ELF-1 (cell line): Measurements from ENCODE around the gene ZSCAN16.

Source experiments
- DNase-seq: peaks from one replicate; pipeline ENCODE4 v3.0.0-alpha.2; 2016; ENCODE audit warnings: low read depth, low spot score

ZSCAN16 gene

GRCh38 chr6:28125401-28125800 is 992 bp downstream of the ZSCAN16 start:
- no peak for DNase-seq

GRCh38 chr6:28134015-28134414 is 9.6 kb downstream of the ZSCAN16 start:
- peak; percentile 30 for DNase-seq

- no peak for DNase-seq
These were observed 10.3 kb downstream of the ZSCAN16 start for GRCh38 chr6:28134716-28135115.

- DNase-seq: no peak
These were observed 11.0 kb downstream of the ZSCAN16 start for GRCh38 chr6:28135393-28135792.

GRCh38 chr6:28136585-28137504 is 12.4 kb downstream of the ZSCAN16 start:
- peak; percentile 92 for DNase-seq

- no peak for DNase-seq
These were observed 13.1 kb downstream of the ZSCAN16 start for GRCh38 chr6:28137505-28137981.

GRCh38 chr6:28139860-28140543 is 15.6 kb downstream of the ZSCAN16 start:
- no peak for DNase-seq

- no peak for DNase-seq
These were observed 16.2 kb downstream of the ZSCAN16 start for GRCh38 chr6:28140616-28141015.

- DNase-seq: peak; percentile 96
These were observed 17.3 kb downstream of the ZSCAN16 start, which contains the start of gene ZKSCAN8 for GRCh38 chr6:28141500-28142329. TSS of gene ZKSCAN8 (plus strand) at chr6:28141883. CDS start at chr6:28148408, 6,525 bp downstream.

GRCh38 chr6:28142446-28142845 is 18.0 kb downstream of the ZSCAN16 start:
- DNase-seq: no peak

GRCh38 chr6:28145231-28145630 is 20.8 kb downstream of the ZSCAN16 start:
- no peak for DNase-seq

- no peak for DNase-seq
These were observed 28.1 kb downstream of the ZSCAN16 start for GRCh38 chr6:28152531-28152930.

GRCh38 chr6:28153546-28153945 is 29.1 kb downstream of the ZSCAN16 start:
- DNase-seq: no peak

GRCh38 chr6:28154357-28154756 is 29.9 kb downstream of the ZSCAN16 start:
- no peak for DNase-seq

GRCh38 chr6:28158318-28158717 is 33.9 kb downstream of the ZSCAN16 start:
- no peak for DNase-seq

GRCh38 chr6:28159029-28159607 is 34.7 kb downstream of the ZSCAN16 start:
- DNase-seq: no peak

GRCh38 chr6:28160233-28160632 is 35.8 kb downstream of the ZSCAN16 start:
- no peak for DNase-seq

GRCh38 chr6:28161410-28162079 is 37.1 kb downstream of the ZSCAN16 start:
- peak; percentile 93 for DNase-seq

- no peak for DNase-seq
These were observed 41.2 kb downstream of the ZSCAN16 start for GRCh38 chr6:28165563-28165962.

GRCh38 chr6:28167068-28167467 is 42.7 kb downstream of the ZSCAN16 start:
- DNase-seq: no peak

GRCh38 chr6:28167926-28168325 is 43.5 kb downstream of the ZSCAN16 start:
- DNase-seq: no peak
